SU-DHL-6 (cell line): ENCODE data around the gene ZHX3.

Source experiments
- EZH2phosphoT487 ChIP-seq: fragments of 200-600 bp; sonication (generic), shearing (Covaris generic); conservative IDR thresholded peaks from 2 replicates; pipeline ENCODE4 v1.6.1; 2018; ENCODE audit warnings: mild to moderate bottlenecking, antibody characterized with exemption, low read length, moderate library complexity, mixed read lengths
- TF ChIP-seq, protein P1 (sequence below): fragments of 200-600 bp; sonication (generic); IDR thresholded peaks from one replicate; pipeline ENCODE4 v1.5.1; 2017; ENCODE audit warnings: antibody characterized with exemption, mild to moderate bottlenecking, low read length, moderate library complexity; ENCODE audit not compliant: insufficient read depth, poor library complexity, severe bottlenecking

DNA sequence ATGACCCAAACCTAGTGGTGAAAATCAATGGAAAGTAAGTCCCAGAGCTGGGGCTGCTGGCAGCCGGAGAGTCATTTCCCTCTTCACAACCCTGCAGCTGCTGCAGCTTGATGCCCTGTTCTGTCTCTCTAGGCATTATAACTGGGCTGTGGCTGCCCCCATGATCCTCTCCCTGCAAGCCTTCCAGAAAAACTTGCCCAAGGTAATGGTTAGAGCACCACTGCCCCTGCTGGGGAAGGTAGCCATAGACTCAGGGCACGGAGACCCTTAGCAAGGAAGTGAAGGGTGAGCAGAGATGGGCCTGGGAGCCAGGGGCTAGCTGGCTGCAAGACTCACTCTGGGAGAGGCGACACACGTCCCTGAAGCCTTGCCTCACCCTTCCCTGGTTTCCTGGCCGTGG is 35.1 kb upstream of the ZHX3 start:
- TF ChIP-seq, protein P1, sequence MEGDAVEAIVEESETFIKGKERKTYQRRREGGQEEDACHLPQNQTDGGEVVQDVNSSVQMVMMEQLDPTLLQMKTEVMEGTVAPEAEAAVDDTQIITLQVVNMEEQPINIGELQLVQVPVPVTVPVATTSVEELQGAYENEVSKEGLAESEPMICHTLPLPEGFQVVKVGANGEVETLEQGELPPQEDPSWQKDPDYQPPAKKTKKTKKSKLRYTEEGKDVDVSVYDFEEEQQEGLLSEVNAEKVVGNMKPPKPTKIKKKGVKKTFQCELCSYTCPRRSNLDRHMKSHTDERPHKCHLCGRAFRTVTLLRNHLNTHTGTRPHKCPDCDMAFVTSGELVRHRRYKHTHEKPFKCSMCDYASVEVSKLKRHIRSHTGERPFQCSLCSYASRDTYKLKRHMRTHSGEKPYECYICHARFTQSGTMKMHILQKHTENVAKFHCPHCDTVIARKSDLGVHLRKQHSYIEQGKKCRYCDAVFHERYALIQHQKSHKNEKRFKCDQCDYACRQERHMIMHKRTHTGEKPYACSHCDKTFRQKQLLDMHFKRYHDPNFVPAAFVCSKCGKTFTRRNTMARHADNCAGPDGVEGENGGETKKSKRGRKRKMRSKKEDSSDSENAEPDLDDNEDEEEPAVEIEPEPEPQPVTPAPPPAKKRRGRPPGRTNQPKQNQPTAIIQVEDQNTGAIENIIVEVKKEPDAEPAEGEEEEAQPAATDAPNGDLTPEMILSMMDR, result no peak
- no peak for TF ChIP-seq EZH2phosphoT487
